GM06990 (cell line): ENCODE data around the gene PCCA.

Experiments
- DNase-seq: peaks from one replicate; pipeline ENCODE4 v3.0.0-alpha.2; 2011; ENCODE audit not compliant: insufficient read length; ENCODE audit errors: extremely low read depth
- H3K27me3 ChIP-seq: replicated peaks from 2 replicates; pipeline ENCODE4 v1.6.0; 2011; ENCODE audit warnings: low read length; ENCODE audit not compliant: control insufficient read depth, insufficient read depth
- H3K36me3 ChIP-seq: 2 replicates; pipeline ENCODE4 v1.5.1; 2011; ENCODE audit warnings: low read length; ENCODE audit not compliant: control insufficient read depth, insufficient read depth
- H3K4me3 ChIP-seq: replicated peaks from 2 replicates; pipeline ENCODE4 v1.5.1; 2011; ENCODE audit warnings: low read depth, mild to moderate bottlenecking, control low read depth, low read length
- TF ChIP-seq, protein P1 (sequence below): IDR thresholded peaks from 2 replicates; pipeline ENCODE4 v1.5.1; 2011; ENCODE audit warnings: low read length, control low read depth, mild to moderate bottlenecking, inconsistent platforms; ENCODE audit not compliant: insufficient read depth, poor library complexity, severe bottlenecking

Gene PCCA

DNA sequence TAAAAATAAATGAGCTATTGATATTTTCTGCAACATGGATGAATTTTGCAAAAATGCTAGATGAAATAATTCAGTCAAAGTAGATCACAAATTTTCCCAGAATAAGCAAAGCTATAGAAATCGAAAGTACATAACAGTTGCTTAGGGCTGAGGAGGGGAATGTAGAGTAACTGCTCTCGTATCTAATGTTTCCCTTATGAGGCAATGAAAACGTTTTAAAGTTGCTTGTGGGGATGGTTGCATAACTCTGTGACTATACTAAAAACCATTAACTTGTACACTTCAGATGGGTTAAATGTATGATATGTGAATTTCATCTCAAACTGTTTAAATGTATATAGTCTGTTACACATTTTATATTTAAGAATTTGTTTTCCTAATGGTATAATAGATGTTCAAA is 268.0 kb downstream of the PCCA start:
- TF ChIP-seq, protein P1, sequence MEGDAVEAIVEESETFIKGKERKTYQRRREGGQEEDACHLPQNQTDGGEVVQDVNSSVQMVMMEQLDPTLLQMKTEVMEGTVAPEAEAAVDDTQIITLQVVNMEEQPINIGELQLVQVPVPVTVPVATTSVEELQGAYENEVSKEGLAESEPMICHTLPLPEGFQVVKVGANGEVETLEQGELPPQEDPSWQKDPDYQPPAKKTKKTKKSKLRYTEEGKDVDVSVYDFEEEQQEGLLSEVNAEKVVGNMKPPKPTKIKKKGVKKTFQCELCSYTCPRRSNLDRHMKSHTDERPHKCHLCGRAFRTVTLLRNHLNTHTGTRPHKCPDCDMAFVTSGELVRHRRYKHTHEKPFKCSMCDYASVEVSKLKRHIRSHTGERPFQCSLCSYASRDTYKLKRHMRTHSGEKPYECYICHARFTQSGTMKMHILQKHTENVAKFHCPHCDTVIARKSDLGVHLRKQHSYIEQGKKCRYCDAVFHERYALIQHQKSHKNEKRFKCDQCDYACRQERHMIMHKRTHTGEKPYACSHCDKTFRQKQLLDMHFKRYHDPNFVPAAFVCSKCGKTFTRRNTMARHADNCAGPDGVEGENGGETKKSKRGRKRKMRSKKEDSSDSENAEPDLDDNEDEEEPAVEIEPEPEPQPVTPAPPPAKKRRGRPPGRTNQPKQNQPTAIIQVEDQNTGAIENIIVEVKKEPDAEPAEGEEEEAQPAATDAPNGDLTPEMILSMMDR = no peak
- no peaks in the 10 kb centered on the region for H3K27me3 ChIP-seq
- H3K4me3 ChIP-seq = no peak overlapping the region
- H3K36me3 ChIP-seq = no peaks in the 10 kb centered on the region
- no peak for DNase-seq

DNA sequence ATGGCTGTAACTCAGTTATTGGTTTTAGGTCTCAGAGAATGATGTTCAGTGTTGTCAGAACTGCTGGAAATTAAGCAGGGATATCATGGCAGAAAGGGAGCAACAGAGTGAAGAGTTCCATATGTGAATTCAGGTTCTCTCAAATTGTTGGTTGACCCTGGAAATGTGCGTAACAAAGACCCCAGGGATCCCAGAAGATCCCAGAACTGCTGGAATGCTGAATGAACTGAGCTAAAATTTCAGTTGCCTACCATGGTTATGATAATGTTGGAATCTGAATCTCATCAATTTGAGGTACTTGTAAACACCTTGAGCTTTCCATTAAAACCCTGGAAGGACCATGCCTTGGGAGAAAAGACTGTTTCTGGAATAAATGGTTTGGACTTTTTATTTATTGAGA is 268.9 kb downstream of the PCCA start:
- Histone ChIP-seq H3K27me3 (no peaks in the 10 kb centered on the region), H3K4me3 (no peak overlapping the region), H3K36me3 (no peaks in the 10 kb centered on the region)
- DNase-seq = no peak
- TF ChIP-seq, protein P1 = no peak

DNA sequence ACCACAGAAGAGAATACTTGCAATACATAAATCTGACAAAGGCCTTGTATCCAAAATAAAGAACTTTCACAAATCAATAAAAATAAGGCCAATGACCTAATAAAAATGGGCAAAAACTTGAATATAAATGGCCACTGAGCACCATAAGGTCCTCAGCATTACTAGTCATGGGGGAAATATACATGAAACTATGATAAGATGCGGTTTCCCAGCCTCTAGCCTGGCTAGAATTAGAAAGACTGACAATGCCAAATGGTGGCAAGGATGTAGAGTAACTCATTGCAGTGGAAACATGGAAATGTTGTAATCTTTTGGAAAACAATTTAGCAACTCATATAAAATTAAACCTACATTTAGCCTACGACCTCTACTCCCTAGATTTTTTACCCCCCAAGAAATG is 272.6 kb downstream of the PCCA start:
- Histone ChIP-seq H3K36me3 (no peaks in the 10 kb centered on the region), H3K4me3 (no peak overlapping the region), H3K27me3 (no peaks in the 10 kb centered on the region)
- TF ChIP-seq, protein P1 = no peak
- no peak for DNase-seq

DNA sequence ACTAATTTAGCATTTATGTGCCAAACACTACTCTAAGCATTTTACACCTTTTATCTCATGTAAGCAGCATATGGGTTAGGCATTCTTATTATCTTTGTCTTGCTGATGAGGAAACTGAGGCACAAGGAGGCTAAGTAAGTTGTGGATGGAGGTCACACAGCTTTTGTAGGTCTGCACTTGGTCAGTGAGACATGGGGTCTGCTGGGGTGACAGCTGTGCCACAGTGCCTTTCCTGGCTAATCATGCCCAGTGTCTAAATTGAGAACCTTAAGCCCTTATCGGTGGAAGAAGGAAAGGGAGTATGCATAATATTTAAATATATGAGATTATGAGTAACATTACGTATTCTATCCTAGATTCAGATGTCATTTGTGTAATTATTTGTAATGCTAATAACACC is 273.5 kb downstream of the PCCA start:
- TF ChIP-seq, protein P1 = no peak
- no peak for DNase-seq
- Histone ChIP-seq H3K36me3 (no peaks in the 10 kb centered on the region), H3K4me3 (no peak overlapping the region), H3K27me3 (no peaks in the 10 kb centered on the region)

DNA sequence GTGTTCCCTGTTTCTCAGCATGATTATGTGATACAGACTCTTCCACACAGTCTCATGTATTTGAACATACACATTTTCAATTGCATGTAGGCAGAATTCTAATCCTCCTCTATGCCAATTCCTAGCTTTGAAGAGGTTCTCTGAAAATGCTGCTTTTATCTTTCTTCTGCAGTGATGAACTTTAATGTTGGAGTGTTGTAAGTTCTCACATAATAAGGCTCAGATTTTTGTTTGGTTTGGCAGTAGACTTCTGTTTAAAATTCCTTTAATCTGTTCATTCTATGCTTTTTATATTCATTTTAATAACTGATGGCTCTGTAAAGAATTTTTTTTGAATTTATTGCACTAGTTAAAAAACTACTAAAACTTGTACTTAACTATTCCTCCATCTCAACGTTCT is 273.9 kb downstream of the PCCA start:
- TF ChIP-seq, protein P1 = no peak
- DNase-seq = no peak
- H3K27me3 ChIP-seq = no peaks in the 10 kb centered on the region
- no peak overlapping the region for H3K4me3 ChIP-seq
- no peaks in the 10 kb centered on the region for H3K36me3 ChIP-seq

DNA sequence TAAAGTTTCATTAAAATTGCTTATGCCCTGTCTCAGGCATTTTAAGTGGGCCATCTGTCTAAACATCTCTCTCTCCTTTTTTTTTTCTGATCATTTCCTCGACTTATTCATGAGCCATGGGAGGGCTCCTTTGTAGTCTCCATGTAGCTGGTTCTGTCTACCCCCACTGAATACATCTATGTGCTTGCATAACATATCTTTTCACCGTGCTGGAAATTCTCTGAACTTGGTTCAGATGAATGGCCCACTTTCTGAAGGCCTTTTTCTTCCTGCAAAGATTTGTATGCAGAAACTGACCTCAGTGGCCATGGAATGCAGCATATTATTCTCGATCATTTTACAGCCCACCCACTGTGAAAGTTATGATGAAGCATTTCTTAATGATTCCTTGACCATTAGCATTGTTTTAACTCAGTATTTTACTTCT is 274.4 kb downstream of the PCCA start:
- DNase-seq = no peak
- TF ChIP-seq, protein P1 = no peak
- H3K36me3 ChIP-seq = no peaks in the 10 kb centered on the region
- no peaks in the 10 kb centered on the region for H3K27me3 ChIP-seq
- no peak overlapping the region for H3K4me3 ChIP-seq
